ENCODE results near the gene MSANTD4.
"Not testable (repeated sequence)": the region's sequence is repeated elsewhere in the genome, so short reads cannot be mapped to it uniquely, and the experiment has no call there.

MSANTD4 gene

DNA sequence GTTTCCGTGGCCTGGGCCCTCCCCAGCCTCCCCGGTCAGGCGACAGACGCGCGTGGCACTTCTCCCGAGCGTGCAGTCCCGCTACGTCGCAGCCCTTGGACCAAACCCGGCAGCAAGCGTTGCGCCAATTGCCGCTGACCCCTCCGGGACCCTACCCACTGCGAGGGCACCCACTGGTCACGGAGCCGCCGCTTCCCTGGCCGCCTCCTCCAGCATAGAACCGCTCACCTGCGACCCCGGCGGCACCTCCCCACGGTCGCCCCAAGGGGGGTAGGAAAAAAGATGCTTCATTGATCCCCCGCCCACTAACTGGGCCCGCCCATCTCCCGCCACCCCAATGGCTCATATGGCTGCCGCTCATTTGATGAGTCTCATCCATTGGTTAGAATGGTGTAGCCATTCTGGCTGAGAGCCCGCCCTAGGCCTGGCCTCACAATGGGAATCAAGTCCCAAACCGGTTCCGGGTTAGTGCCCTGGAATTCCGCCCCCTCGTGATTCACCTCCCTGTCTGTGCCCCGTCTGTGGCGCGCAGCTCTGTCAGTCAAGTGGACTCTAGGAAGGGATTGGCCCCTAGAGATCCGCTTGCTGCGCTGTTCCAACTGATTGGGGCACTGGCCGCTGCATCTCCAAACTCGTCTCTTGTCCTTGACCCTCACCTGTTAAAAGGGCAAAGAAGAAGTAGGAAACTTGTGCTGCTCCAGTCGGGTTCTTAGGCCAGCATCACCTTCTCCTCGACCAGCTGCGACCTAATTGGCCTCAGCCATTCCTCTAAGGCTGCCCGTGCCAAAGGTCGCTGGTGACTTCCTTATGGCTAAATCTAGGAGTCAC is at the start of gene MSANTD4:
Gene MSANTD4 (minus strand): TSS at position 274 of the 828 bp plus-strand sequence. CDS start 11,323 bp downstream, outside the sequence.
- peak; percentile 100 for DNase-seq

DNA sequence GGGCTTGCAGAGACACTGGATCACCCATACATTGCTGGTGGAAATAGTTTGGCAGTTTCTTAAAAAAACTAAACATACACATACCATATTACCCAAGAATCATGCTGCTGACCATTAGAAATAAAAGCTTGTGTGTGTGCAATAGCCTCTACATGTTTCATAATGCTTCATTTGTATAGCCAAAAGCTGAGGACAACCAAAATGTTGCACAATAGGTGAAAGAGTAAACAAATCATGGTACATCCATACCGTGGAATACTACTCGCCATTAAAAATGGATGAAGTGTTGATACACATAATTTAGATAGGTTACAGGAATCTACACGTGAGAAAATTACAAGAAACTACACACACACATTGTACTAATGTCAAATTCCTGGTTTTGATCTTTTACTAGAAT is 48.6 kb upstream of the MSANTD4 start:
- no peak for DNase-seq

DNA sequence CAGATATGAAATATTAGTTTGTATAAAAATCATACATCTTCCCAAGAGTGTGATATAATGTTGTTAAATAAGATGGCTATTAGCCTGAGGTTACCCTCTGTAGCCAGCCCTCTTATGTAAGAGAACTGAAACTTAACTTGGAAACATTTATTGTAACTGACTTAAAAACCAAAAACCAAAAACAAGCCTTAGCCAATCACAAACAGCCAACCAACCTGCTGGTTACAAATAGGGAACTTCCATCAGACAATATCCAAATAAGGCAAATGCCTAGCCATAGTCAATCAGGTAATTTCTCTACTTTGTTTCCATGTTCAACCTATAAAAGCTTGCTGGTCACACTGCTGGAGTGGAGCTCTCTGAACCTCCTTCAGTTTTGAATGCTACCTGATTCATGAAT is 41.0 kb upstream of the MSANTD4 start:
- no peak for DNase-seq

DNA sequence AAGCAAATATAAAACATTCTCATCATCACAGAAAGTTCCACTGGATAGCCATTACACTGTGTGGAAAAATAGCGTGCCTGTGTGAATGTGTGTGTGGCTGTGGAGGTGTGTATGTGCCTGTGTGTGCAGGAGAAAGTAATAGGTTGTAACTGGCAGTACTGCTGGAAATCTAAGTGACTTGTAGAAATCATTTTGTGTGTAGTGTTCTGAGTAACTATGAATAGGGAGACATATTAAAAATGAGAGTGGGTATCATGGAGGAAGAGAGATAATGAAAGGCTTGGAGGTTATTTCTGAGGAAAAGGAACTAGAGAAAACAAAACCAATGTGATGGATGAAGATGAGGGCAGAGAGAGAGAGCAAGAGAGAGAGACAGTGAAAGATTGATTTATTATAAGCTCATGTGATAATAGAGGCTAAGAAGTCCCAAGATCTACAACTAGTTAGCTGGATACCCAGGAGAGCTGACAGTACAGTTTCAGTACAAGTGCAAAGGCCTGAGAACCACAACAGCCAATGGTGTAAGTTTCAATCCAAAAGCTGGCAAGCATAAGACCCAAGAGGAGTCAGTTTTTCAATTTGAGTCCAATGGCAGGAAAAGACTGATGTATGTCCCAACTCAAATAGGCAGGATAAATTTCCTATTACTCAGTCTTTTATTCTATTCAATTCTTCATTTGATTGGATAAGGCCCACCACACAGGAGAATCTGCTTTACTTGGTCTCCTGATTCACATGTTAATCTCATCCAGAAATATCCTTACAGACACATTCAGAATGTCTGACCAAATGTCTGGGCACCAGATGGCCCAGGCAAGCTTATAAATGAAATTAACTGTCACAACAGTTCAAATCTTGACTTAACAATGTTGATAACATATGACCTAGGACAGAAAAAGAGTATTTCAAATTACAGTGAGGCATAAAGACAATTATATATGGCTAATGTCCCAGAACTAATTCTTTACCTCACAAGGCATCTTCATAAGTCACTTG is 40.2 kb upstream of the MSANTD4 start:
- DNase-seq = no peak

DNA sequence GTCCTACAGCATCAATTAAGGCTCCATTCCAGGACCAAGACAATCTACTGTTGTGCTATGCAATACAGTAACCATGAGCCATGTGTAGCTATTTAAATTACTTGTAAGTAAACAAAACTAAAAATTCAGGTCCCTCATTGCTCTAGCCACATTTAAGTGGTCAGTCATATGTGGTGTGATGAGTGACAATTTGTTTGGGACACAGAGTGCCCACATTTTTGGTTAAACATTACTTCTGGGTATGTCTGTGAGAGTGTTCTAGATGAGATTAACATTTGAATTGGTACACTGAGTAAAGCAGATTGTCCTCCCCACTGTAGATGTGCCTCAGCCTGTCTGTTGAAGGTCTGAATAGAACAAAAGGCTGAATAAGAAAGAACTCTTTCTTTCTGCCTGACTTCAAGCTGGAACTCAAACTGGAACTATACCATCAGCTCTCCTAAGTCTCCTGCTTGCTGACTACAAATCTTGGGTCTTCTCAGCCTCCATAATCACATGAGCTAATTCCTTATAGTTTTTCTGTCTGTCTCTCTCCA is 39.3 kb upstream of the MSANTD4 start:
- DNase-seq = no peak

DNA sequence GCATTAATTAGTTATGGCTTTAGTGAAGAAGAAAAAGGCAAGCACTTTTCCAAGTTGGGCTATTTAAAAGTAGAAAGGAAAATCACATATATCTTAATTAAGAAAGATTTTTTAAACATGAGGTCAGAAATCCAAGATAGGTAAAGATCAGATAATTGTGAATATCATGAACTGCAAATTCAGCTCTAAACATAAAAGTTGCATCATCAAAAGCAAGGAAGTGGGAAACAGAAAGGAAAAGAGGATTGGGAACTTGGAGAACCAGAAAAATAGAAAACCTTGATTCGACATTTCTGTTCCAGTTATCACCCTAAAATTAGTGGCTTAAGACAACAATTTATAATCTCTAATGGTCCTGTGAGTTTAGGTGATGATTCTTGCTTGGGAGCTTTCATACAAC is 37.6 kb upstream of the MSANTD4 start:
- no peak for DNase-seq

DNA sequence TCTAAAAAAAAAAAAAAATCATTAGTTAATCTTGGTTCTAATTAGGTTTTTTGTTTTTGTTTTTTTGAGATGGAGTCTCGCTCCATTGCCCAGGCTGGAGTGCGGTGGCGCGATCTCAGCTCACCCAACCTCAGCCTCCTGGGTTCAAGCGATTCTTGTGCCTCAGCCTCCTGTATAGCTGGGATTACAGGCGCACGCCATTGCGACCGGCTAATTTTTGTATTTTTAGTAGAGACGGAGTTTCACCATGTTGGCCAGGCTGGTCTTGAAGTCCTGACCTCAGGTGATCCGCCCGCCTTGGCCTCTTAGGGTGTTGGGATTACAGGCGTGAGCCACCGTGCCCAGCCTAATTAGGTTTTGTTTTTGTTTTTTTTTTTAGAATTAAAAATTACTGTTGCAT is 36.3 kb upstream of the MSANTD4 start:
- not testable (repeated sequence) for DNase-seq

DNA sequence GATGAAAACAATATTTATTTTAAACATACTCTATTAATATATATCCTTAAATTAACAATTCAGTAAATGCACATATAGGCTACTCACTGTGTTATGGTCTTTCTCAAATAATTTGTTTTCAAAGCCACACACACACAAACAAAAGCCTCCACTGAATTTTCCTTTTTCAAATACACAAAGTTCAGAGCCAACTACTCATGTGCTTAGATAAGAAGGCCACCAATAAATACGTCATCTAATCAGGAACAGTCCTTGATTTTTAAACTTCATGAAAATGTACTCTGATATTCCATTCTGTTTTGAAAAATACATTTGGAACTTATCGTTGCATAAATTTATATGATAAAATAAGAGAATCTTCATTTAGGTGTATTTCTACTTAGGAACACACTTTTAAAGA is 29.1 kb upstream of the MSANTD4 start:
- DNase-seq = no peak

DNA sequence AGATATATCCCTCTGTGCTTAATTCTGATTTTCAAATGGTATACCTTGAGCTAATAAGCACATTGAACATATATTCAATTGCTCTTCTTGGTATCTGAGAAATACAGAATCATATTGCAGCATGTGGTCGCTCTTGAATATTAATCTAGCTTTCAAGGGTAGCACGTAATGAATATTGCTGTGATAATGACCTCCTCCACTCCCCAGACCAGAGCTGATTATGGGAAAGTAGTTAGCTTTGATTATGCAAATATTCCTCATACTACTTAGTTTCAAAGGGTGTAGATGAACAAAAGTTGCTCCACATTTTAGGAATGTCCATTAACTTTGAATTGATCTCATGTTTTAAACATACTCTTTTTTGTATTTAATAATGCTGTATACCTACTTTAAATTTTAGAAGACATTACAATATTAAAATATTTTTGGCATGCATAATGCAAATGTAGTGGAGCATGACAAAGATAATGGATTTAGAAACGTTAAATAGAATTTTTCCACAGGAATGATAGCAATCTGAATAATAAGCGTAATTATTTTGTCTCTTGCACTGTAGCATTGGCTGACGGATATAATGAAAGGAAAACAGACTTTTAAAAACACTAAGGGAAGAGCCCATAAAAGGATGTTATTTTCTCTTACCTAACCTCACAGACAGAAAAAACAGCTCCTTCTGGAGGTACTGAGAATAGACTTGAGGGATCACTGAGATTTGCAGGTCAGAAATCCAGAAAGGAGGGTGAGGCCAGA is 27.9 kb upstream of the MSANTD4 start:
- DNase-seq = no peak

DNA sequence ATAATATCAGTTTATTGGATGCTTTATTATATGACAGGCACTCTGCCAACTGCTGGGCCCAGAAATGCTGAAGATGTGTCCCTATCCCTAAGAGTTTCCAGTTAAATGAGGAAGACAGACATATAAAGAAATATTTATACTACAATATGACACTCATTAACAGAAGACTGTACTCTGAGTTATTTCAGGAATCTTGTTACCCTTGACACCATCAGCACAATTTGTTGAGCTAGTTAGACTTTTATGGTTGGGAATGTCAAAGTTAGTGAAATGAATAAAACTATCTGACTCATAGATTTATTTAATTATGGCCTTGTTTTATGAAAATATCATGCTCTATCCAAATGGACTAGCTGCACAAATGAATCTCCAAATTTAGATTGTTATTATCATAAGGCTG is 25.6 kb upstream of the MSANTD4 start:
- DNase-seq = no peak

DNA sequence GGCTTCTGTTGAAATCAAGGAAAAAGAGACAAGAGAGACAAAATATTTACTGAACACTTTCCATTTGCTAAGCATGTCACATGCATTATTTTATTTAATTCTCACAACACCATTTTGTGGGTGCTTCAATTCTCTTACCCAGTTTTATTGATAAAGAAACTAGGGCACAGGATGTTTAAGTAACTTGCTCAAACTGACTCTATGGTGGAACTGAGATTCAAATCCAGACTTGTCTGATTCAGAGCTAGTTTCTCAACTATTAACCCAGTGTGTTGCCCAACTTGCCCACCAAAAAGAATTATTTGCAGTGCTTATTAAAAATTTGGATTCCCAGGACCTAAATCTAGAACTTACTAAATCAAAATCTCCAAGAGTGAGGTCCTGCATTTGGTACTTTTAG is 21.5 kb upstream of the MSANTD4 start:
- no peak for DNase-seq

DNA sequence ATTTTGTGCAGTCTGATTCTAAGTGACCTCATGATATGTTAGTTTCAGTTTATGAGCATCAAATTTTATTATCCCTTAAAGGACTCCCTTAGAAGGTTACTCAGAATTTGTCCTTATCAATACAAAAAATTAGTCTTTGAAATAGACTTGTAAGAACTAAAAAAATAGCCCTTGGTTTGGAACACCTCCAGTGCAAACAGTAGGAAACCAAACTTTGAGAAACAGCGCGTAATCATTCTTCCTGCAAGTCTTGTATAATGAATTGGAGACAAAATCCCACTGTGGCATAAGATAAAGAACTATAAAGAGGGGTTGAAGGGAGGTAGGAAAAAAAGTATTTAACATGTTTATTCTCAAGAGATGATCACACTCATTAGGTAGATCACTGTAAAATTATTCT is 10.8 kb upstream of the MSANTD4 start:
- no peak for DNase-seq

DNA sequence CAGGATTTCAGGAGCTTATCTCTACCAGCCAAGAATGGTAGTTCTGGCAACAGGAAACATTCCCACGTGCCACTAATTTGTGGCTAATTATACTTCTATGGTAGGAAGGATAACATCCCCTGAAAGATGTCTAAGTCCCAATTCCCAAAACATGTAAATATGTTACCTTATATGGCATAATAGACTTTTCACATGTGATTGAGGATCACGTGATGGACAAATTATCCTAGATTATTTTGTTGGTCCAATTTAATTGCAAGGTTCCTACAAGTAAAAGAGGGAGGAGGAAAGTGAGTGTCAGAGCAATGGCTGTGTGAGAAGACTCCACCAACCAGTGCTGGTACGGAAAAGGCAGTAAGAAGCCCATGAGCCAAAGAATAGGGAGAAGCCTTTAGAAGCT is 9.9 kb upstream of the MSANTD4 start:
- no peak for DNase-seq

DNA sequence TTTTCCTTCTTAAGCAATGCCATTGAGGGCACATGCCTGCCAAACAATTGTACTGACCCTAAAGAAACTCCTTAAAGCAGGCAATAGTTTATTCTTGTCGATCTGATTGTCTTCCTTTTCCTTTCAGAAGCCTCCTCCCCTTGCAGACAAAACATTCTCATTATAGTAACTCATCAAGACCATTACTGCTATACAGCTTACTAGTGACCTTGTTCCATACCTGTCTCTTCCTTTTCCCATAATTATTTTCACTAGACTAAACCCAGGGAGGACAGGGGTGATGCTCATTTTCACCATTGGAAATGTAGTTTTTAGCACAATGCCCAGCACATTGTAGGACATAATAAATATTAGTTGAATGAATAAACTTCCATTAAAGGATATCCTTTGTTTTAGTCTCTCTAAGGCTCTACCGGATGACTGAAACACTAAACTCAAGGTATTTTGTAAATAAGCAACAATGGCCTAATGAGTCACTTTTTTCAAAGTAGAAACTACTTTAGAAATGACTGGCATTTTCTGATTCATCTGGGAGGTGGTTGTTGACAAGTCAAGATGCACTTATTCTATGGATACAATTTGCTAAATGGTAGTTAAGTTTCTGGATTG is 9.3 kb upstream of the MSANTD4 start:
- DNase-seq = no peak

DNA sequence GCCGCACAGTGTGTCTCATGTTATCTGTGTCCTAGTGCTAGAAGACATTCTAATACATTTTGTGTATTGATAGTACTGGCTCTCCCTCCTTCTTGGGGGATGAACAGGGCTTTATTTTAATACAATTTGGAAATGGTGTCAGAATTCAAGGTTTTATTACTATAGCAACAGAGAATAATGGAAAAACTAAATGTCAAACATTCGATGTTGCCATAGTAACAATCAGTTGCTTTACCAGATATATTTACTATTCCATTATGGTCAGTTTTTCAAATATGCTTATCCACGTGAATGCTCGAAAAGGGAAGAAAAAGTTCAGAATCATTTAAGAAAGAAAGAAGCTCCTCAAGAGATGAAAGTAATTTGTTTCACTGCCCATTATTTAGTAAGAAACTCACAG is 8.6 kb upstream of the MSANTD4 start:
- DNase-seq = no peak

DNA sequence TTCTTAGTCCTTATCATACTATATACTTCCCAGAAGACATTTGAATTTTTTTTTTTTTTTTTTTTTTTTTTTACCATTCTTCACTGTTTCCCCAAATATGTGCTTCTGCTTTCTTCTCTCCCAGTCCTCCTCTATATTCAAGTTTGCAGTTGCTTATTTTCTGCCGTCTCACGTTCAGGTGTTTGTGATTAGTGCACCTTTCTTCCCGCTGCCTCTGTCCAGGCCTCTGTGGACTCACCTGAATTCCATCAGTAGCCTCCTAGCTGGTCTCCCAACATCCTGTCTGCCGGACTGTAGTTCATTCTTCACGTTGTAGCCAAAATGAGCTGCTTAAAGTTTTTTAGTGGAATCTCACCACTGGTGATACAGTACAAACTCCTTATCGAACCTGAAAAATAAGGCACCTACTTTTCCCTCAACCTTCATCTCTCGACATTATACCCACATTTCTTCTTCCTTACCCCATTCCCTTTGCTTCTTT is 795 bp upstream of the MSANTD4 start:
- no peak for DNase-seq

DNA sequence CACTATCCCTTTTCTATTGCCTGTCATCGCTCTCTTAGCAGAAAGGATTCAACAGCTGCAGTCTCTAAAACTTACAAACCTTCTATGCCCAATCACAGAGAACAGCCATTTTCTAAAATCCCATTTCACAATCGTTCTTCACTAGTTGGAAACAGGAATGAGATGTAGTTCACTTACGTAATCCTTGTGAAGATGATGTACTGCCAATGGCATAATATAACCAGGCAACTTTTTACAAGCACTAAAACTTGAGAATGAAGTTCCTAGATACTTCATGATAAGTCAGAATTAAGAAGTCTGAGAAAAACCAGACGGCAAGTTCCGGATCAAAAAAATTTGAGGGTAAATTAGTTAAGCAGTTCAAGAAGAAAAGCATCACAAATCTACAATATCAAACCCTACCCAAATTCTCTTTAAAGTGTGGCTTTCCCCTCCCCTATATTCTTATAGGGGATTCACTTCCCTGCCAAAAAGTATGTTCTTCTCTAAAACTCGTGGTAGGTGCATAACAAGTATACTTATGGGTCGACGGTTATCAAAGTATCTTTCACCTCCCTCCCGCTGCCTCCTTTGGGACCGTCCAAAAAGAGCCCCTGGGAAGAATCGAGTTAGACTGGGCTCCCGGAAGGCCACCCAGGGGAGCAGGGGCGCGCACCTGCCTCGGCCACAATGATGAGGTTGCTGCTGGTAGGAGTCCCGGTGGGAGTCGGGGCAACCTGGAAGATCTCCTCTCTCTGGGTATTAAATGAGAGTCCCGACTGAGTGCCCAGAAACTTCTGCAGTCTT is 666 bp downstream of the MSANTD4 start:
- peak; percentile 74 to 89 for DNase-seq

DNA sequence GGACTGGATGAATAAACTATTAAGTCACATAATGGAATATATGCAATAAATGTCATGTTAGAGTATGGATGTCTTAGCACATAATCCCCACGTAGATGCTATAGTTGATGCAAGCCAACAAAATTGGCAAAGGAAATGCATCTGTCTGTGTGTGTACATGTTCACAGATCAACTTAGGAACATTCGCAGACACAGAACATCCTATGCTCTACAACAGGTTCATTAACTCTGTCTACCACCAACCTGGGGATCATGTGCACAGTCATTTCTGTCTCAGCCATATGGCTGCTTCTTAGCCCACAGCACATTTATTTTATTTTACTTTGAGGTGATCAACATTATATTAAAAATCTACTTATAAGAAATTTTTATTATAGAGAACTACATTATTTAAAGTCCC is 4.9 kb downstream of the MSANTD4 start:
- no peak for DNase-seq

DNA sequence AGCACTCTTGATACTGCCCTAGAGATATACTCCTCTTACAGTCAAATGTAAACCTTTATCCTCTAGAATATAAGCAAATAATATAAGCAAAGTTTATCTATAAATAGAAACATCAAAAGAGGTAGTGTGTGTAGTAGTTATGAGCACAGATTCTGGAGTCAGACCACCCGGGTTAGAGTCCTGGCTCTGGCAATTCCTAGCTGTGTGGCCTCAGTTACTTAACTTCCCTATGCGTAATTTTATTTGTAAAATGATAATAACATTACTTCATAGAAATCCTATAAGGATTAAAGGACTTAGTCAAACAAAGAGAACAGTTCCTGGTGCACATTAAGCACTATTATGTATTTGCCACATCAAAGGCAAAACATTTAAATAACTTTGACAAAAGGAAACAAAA is 7.0 kb downstream of the MSANTD4 start:
- no peak for DNase-seq

DNA sequence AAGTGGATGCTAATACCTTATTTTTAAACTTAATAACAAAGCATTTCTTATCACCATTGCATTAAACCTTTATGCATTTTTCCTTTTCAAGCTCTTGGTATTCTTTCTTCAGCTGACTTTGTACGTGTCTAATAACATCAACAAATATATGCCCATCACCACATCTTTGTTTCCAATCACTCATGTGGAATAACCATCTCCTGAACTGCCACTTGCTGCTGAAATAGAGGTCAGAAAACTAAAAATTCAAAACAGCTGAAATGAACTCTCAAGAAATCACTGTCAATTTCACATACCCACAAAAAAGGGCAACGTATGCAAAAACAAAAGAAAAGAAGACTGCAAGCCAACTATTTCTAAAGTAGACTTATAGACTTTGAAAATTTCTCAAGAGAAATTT is 7.4 kb downstream of the MSANTD4 start:
- no peak for DNase-seq

DNA sequence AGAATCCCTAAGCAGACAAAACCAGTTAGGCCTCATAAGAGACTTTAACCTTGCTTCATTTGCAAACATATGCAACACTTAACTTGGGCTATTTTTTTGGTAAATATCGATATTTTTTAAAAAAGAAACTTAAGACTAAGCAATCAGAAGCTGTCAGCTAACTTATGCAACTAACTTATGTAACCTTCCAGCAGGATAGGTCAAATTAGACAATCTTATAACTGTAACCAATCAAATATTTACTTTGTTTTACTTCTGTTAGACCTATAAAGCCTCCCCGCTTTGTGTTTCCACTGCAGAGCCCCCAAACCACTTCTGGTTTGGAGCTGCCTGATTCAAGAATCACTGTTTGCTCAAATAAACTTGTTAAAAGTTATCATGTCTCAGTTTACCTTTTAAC is 8.0 kb downstream of the MSANTD4 start:
- DNase-seq = no peak

Measured in NCI-H526 (cell line).